GM21737 (cell line): Measurements from ENCODE around the gene DNAJC10.
A peak's percentile ranks its signal among the peaks of the same experiment; 100 is the strongest.
"Not testable (repeated sequence)": the region's sequence is repeated elsewhere in the genome, so short reads cannot be mapped to it uniquely, and the experiment has no call there.

Experiments used
- ATAC-seq: cut with Tn5 transposase; IDR thresholded peaks from one replicate; pipeline ENCODE4 v1.9.1; 2021; ENCODE audit warnings: mild to moderate bottlenecking, moderate library complexity; ENCODE audit not compliant: unreplicated experiment

The DNAJC10 gene, protein sequence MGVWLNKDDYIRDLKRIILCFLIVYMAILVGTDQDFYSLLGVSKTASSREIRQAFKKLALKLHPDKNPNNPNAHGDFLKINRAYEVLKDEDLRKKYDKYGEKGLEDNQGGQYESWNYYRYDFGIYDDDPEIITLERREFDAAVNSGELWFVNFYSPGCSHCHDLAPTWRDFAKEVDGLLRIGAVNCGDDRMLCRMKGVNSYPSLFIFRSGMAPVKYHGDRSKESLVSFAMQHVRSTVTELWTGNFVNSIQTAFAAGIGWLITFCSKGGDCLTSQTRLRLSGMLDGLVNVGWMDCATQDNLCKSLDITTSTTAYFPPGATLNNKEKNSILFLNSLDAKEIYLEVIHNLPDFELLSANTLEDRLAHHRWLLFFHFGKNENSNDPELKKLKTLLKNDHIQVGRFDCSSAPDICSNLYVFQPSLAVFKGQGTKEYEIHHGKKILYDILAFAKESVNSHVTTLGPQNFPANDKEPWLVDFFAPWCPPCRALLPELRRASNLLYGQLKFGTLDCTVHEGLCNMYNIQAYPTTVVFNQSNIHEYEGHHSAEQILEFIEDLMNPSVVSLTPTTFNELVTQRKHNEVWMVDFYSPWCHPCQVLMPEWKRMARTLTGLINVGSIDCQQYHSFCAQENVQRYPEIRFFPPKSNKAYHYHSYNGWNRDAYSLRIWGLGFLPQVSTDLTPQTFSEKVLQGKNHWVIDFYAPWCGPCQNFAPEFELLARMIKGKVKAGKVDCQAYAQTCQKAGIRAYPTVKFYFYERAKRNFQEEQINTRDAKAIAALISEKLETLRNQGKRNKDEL

DNA sequence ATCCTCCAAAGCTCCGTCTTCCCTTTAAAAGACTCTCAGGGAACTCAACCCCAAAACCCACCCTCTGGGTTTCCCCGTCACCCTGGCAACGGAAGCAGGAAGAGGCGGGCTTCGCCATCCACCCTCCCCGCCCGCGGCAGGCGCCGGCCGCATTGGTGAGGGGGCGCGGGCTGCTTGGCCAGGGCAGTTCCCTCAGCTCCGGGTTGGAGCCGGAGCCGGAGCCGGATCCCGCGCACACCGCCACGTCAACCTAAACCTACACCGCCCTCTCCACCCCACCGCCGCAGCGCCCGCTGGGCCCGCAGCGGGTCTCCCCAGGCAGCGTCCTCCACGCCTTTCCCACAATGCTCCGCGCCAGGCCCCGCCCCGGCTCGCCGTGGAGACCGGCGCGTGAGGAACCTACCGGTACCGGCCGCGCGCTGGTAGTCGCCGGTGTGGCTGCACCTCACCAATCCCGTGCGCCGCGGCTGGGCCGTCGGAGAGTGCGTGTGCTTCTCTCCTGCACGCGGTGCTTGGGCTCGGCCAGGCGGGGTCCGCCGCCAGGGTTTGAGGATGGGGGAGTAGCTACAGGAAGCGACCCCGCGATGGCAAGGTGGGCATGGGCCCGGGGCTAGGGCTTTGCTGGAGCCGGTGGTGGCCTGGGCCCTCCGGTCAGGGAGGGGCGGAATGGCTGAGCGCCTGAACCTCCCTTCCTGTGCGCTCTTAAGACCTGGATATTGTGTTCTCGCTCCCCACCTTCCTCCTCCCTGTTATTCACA is at the start of gene DNAJC10:
Gene DNAJC10 (plus strand): TSS at position 366 of the 758 bp plus-strand sequence. CDS start 1,830 bp downstream, outside the sequence.
- peak; percentile 86 for ATAC-seq

DNA sequence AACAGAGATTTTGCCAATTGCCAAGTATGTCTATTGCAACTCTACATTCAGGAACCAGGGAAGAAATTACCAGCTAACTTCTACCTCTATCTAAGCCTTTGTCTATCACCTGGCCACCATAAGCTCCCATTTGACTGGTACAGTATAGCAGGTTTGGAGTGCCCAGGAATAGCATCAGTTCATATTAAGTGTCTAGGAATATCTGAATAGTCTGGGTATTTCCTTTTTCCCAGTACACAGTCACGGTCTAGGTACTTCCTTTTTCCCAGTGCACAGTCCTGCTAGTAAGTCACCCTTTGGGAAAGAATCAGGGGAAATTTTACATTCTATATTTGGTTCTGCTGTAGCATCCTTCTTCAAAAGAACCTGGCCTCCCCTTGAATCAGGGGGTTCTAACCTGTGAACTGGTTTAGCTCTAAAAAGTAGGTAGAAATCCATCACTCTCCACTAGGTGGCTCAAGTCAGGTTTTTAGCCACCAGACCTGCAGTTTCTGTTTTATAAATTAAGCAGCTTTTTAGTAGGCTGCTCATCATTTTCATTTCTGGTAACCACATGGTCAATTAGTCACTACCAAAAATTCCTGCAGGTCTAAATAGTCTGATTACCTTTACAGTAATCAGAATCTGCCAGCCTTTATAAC is 49.3 kb upstream of the DNAJC10 start:
- ATAC-seq, result peak; percentile 84

DNA sequence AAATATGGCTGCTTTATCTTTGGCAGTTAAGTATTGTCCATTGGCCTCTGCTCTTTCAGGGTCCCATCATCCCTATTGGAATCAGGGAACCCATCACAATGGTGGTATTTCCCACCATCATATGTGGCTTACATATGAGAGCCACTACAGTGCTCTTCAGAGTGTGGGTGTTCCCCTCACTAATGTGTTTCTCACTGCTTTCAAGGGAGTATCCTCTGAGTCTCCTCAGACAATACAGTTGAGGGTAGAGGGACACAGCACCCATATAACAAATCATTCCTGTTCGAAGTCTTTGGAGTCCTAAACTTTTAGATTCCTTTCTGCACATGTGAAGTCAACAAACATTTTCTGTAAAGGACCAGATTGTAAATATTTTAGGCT is 48.8 kb upstream of the DNAJC10 start:
- peak; percentile 30 for ATAC-seq

DNA sequence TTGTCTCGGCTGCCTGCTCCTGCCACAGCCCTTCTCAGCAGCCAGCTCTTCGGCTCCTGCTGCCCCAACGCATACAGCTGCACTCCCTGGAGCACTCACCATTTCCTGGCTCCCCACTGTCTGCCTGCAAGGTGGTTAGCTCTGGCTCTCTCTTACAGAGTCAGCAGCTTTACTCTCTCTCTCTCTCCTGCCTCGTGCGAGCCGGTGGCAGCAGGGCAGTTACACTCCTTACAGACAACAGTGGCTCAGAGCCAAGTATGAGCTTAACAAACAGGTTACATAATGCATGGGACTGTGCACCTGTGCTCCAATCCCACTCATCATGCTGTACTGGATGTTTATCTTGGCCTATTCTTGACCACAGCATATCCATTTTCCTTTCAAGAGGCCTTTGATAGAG is 47.4 kb upstream of the DNAJC10 start:
- ATAC-seq, result no peak

DNA sequence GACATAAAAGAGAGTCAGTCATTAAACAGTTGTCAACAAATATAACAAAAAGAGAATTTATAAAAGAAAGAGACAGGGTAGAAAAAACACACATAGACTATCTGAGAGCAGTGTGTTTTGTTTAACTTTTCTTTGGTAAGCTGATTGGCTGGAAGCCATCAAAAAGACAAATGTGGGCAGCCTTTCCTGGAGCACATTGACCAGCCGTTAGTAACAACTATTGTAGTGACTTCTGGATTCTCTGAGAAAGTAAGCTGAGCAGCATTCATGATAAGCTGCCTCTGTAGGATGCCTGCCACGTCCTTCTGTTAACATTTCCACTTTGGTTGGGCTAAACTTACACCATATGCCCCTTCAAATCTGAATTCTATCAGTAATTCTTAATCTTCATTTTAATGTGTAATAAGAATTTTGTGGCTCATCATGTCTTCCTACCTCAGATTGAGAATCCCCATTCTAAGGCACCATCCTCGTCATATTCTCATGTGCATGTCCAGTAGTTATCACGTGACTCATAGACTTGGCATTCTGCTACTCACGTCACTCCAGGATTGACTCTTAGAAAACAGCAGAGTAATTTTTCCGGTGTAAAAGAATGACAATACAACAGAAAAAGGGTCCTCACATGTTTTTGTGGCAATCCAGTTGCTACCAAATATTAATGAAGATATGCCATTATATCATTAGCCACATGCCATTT is 43.4 kb upstream of the DNAJC10 start:
- ATAC-seq, result no peak

DNA sequence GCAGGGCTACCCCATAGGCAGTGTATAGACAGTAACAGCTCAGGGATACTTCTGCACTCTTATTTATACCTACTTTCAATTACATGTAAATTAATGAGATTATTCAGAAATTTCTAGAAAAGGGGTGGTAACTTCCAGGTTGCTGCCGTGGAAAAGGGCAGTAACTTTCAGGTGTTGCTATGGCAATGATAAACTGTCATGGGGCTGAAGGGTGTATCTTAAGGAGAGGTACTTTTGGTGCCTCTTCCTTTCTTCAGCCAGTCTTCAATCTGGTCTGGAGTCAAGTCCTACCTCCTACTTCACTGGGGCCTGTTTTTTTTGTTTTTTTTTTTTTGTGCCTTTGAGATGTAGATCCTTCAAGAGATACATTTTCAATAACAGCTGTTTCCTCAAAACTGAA is 35.2 kb upstream of the DNAJC10 start:
- no peak for ATAC-seq

DNA sequence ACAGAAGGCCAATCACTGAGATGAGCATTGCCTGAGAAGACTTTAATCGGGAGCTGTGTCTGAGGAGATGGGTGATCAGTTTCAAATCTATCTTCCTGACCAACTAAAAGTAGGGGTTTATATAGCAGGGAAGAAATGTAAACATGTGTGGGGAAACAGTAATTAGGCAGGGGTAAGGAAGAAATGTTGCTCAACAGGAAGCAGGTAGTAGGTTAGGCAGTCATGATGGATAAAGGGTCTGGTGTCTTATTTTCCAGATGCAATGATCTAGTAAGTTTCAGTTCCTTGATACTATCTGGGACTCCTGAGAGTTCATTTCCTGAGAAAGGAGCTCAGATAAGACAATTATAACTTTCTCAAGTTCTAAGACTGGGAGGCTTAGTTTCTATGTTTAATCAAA is 33.8 kb upstream of the DNAJC10 start:
- ATAC-seq, result no peak

DNA sequence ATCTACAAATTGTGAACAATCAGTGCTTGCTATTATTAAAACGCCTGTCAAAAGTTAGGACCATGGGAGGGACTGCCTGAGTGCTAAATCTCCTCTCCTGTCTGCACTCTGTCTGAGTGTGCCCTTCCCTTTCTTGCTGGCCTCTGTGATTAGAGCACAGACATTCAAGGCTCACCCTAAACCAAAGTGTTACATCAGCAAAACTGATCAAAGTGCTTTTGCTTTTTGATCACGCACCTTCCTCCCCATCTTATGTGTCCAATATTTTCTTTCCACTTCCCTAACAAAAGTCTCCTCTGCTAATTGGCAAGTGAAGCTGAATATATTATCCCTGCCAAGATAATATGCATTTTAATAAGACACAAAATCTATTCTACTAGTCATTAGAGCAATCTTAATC is 30.5 kb upstream of the DNAJC10 start:
- no peak for ATAC-seq

DNA sequence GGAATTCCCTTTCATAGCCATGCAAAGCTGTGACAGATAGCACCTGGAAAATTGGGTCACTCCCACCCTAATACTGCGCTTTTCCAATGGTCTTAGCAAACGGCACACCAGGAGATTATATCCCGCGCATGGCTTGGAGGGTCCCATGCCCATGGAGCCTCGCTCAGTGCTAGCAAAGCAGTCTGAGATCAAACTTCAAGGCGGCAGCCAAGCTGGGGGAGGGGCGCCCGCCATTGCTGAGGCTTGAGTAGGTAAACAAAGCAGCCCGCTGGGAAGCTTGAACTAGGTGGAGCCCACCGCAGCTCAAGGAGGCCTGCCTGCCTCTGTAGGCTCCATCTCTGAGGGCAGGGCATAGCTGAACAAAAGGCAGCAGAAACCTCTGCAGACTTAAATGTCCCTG is 29.3 kb upstream of the DNAJC10 start:
- ATAC-seq, result not testable (repeated sequence)

DNA sequence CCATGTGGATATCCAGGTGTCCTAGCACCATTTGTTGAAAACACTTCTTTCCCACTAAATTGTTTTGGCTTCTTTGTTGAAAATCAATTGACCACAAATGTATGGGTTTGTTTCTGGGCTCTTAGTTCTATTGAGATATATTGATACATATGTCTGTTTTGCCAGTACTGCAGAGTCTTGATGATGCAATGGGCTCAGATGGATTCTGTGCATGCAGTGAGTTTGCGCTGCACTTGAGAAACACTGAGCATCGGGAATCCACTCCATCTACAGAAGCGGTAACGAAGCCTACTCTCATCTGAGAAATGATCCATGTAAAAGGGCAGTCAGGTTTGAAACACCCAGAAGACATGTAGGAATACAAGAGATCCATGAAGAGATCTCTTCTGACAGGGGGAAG is 21.9 kb upstream of the DNAJC10 start:
- no peak for ATAC-seq

DNA sequence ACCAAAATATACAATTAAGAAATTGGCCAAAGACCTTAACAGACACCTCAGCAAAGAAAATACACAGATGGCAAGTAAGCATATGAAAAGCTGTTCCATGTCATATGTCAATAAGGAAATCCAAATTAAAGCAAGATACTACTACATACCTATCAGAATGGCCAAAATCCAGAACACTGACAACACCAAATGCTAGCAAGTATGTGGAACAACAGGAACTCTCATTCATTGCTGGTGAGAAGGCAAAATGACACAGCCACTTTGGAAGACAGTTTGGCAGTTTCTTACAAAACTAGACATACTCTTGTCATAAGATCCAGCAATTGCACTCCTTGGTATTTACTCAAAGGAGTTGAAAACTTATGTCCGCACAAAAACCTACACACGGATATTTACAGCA is 20.3 kb upstream of the DNAJC10 start:
- no peak for ATAC-seq

DNA sequence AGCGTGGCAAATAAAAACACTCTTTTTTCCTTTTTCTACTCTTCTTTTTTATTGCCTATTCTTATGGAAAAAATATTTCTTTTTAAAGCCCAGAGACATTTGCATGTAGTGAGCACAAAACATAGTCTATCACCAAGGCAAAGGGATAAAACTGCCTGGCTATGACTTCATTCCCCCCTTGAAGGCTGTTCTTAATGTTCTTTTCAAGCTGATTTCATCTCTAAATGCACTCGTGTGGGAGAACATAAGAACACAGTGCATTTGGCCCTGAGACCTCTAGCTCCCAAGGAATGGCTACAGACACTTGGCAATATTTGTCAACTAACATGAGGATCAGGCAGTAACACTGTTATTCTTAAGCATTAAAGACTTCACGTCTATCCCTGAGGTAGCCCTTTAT is 17.4 kb upstream of the DNAJC10 start:
- ATAC-seq, result no peak

DNA sequence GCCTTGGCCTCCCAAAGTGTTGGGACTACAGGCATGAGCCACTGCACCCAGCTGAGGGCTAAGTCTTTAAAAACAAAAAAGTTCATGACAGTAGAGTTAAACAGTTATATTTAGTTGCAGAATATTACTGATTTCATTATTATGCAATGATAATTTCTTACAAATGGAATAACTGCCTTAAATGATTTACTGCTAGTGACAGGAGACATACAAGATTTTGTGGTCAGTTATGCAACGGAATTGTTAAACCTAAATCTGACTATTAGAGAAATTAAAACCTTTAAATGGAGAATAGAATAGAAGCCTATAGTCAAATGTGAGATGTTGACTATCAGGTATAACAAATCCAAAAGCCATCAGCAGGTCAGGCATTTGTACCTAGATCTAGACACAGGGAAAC is 10.3 kb upstream of the DNAJC10 start:
- no peak for ATAC-seq

DNA sequence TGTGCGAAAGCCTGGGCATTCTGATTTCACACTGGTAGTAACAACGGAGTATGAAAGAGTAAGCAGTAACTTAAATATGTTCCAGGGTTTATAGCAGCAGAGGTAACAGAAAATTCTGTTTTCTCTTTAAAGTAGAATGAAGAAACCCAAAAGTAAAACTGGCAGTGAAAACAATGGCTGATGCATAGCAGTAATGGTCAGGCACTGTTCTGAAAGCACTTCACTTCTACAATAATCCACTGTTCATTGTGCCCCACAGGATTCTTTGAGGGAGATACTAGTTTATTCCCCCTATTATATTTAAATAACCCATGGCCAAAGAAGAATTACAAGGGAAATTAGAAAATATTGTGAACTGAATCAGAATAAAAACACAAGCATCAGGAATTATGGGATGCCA is 9.3 kb upstream of the DNAJC10 start:
- ATAC-seq, result no peak

DNA sequence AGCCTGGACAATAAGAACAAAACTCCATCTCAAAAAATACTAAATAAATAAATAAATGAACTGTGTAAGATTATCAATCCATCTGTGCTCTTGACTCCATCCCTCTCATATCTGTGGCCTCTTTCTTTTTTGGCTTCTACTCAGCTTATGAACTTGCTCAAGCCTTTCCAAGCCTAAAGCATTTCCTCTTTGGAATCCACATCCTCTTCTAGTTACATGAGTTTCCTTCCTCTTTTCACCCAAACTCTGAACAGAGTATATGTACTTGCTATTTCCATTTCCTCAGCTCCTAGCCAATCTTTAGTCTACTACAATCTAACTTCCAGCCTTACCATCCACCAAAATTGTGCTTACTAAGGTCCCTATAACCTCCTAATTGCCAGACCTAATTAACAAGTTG is 2.5 kb upstream of the DNAJC10 start:
- no peak for ATAC-seq

DNA sequence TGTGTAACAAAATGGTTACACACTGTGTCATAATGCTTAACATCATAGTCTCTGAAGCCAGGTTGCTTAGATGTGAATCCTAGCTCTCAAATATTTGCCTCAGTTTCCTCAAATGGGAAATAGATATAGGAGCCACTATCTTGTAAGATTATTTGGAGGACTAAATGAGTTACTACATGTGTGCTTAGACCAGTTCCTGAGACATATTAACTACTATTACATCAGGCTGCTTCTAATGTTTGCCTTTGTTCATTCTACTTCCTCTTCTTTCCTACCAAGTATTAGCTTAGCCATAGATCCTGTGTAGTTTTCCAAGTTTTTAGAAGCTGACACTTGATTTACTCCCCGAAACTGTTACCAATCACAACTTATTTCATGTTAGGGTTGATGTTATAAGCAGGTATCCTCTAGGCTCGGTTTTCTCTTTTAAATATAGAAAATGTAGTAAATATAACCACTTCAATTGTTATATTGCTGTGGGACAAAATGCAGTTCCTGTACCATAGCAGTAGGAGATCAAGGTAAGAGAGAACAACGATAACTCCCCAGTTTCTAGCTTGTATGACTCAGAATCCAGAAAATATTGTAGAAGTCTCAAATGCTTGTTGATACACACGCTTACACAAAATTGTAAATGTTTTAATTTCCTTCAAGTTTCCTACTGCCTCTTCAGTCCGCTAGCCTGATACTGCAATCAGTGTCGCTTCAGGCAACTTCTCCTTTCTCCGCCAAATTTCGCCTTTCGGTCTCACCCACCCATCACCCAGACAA is 751 bp upstream of the DNAJC10 start:
- peak; percentile 1 for ATAC-seq

DNA sequence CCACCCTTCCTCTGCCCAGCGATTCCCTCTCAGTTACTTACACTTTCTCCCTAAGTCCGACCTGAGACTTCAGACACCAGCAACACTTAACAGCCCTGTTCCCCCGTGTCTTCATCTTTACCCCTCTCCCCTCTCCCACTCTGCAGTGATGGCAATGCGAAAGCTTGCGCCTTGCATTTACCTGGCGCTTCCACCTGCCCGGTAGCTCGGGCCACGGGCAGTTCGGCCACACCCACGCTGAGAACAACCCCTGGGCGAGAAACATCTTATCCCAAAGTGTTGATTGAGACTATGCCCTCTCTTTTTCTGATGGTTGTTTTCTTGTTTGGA is 558 bp downstream of the DNAJC10 start:
- peak; percentile 8 for ATAC-seq

DNA sequence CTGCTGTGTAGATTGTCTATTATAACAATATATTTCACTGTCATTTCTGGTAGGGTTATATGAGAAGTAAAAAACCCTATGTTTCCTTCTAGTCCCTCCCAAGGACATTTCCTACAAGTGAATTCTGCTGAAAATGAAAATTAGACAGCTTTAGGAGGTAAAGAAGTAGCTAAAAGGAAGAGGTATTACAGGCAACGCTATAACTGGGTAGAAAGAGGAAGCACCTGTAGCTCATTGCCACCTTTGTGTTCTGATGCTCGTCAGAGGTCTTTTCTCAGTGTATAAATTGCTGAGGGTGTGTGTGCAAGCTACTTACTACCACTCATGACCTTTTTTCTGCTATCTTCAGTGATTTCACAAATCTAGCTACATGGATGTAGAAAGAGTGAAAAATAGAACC is 1.4 kb downstream of the DNAJC10 start:
- ATAC-seq, result peak; percentile 33

DNA sequence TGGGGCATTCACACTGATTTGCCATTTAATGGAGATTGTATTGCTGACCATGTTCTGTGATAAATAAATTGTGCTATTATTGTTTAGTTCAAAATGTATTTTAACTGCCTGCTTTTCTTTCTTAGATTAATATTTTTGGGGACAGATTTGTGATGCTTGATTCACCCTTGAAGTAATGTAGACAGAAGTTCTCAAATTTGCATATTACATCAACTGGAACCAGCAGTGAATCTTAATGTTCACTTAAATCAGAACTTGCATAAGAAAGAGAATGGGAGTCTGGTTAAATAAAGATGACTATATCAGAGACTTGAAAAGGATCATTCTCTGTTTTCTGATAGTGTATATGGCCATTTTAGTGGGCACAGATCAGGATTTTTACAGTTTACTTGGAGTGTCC is 1.8 kb downstream of the DNAJC10 start:
- no peak for ATAC-seq

DNA sequence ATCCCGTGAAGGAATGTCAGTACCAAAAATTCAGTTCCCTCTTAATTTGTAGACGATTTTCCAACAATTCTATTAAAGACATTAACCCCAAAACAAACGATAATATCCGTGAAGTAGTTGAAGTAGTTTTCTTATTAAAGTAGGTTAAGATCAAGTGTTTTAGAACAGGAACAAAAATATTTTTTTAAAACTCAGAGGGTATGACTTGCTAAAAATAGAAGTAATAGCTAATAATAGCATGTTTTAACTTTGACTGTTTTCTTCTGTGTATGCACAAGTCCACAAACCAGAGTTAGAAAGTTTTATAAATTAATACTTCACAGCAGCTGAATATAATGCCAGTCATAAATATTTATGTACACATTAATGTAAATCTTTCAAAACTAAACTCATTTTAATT is 2.4 kb downstream of the DNAJC10 start:
- ATAC-seq, result no peak
